HL-60 (cell line): ENCODE results near the gene PRDM7.

Experiments used
- DNase-seq, 2 experiments: peaks; one replicate each; pipeline ENCODE4 v3.0.0-alpha.2; 2010 to 2020; ENCODE audit warnings: low read depth in 1 of 2, low spot score in 1 of 2
- H3K27ac ChIP-seq: fragments of 250-450 bp; sonication (Bioruptor Pico); replicated peaks from 2 replicates; pipeline ENCODE4 v1.5.1; 2020; ENCODE audit warnings: mild to moderate bottlenecking, moderate library complexity
- H3K27me3 ChIP-seq: fragments of 250-450 bp; sonication (Bioruptor Pico); 2 replicates; pipeline ENCODE4 v1.5.1; 2021; ENCODE audit warnings: mild to moderate bottlenecking, moderate library complexity; ENCODE audit not compliant: insufficient read depth, poor library complexity, severe bottlenecking
- H3K4me3 ChIP-seq: replicated peaks from 2 replicates; pipeline ENCODE4 v1.5.1; 2011; ENCODE audit warnings: mild to moderate bottlenecking, control low read depth, low read length; ENCODE audit not compliant: insufficient read depth
- CTCF ChIP-seq: IDR thresholded peaks from one replicate; pipeline ENCODE4 v1.5.1; 2011; ENCODE audit warnings: low read length, control low read depth, inconsistent platforms; ENCODE audit not compliant: insufficient read depth
- GABPA ChIP-seq: IDR thresholded peaks from 2 replicates; pipeline ENCODE4 v1.6.1; 2012; ENCODE audit warnings: low read depth
- POLR2AphosphoS5 ChIP-seq: IDR thresholded peaks from 2 replicates; pipeline ENCODE4 v1.6.1; 2012; ENCODE audit warnings: low read depth
- REST ChIP-seq: IDR thresholded peaks from 2 replicates; pipeline ENCODE4 v1.6.1; 2012; ENCODE audit warnings: low read depth; ENCODE audit not compliant: insufficient replicate concordance
- SPI1 ChIP-seq: IDR thresholded peaks from 2 replicates; pipeline ENCODE4 v1.6.1; 2012; ENCODE audit warnings: low read depth, mild to moderate bottlenecking, borderline replicate concordance

PRDM7 gene

GRCh38 chr16:90026135-90026534, 51.0 kb downstream of the PRDM7 start:
- DNase-seq, result peak in 1 of 2 experiments; percentile 35
- no peaks in the 10 kb centered on the region for H3K27me3 ChIP-seq
- no peak for TF ChIP-seq REST
- TF ChIP-seq POLR2AphosphoS5, result no peak
- TF ChIP-seq SPI1, result no peak
- TF ChIP-seq GABPA, result no peak
- no peak for TF ChIP-seq CTCF
- no peak overlapping the region for H3K27ac ChIP-seq
- no peak overlapping the region for H3K4me3 ChIP-seq

GRCh38 chr16:90023078-90023447, 54.1 kb downstream of the PRDM7 start:
- no peak for DNase-seq
- H3K27me3 ChIP-seq, result no peaks in the 10 kb centered on the region
- H3K4me3 ChIP-seq, result peak overlapping the region; percentile 60
- TF ChIP-seq POLR2AphosphoS5, result no peak
- no peak for TF ChIP-seq SPI1
- no peak for TF ChIP-seq CTCF
- no peak for TF ChIP-seq GABPA
- no peak for TF ChIP-seq REST
- no peak overlapping the region for H3K27ac ChIP-seq

GRCh38 chr16:90022209-90023077, 54.7 kb downstream of the PRDM7 start:
- peak; percentile 67 to 77 for DNase-seq
- Histone ChIP-seq H3K4me3 (peak overlapping the region; percentile 60), H3K27me3 (no peaks in the 10 kb centered on the region), H3K27ac (peak overlapping the region; percentile 46)
- TF ChIP-seq SPI1 (no peak), CTCF (no peak), POLR2AphosphoS5 (peak; percentile 34; the same call in 1 of the 2 replicates), REST (peak; percentile 17), GABPA (no peak)
